ENCODE data around the gene EFCAB11. TPM values are rescaled to one million over a fixed set of nuclear protein-coding genes. Genes with fewer than 3 reads are reported as not detected.

Gene EFCAB11
- total RNA-seq, 3 donors from 2014 or later = 6.4 to 13.6 (median 6.9) TPM

DNA sequence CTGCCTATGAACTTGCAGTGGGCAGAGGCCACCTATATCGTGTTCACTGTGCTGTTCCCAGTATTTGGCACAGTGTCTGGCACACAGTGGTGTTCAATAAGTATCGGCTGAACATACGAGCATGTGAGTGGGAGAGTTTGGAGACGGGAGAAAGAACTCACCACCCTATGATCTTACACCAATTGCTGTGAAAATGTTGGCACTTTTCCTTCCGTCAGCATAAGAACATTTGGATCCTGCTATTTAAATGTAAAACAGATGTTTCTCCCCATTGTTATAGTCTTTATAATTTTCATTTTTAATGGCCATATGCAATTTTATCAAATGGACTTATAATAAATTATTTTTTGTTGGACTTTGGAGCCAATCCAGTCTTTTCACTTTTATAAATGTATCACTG lies 144.4 kb downstream of the EFCAB11 start:
- Histone ChIP-seq H3K9me3 (no peaks in the 10 kb centered on the region), H3K36me3 (no peaks in the 10 kb centered on the region), H3K4me3 (no peak overlapping the region), H3K27ac (no peak overlapping the region), H3K4me1 (no peaks in the 10 kb centered on the region), H3K27me3 (no peaks in the 10 kb centered on the region)
- intact Hi-C loops (cut with DNase I; ENCODE audit: low total_unique reads) = no loop called here
- TF ChIP-seq POLR2A (IDR thresholded peaks at IDR 0.05) (no peak), POLR2AphosphoS5 (IDR thresholded peaks at IDR 0.05) (no peak)
- TF ChIP-seq, protein P1, sequence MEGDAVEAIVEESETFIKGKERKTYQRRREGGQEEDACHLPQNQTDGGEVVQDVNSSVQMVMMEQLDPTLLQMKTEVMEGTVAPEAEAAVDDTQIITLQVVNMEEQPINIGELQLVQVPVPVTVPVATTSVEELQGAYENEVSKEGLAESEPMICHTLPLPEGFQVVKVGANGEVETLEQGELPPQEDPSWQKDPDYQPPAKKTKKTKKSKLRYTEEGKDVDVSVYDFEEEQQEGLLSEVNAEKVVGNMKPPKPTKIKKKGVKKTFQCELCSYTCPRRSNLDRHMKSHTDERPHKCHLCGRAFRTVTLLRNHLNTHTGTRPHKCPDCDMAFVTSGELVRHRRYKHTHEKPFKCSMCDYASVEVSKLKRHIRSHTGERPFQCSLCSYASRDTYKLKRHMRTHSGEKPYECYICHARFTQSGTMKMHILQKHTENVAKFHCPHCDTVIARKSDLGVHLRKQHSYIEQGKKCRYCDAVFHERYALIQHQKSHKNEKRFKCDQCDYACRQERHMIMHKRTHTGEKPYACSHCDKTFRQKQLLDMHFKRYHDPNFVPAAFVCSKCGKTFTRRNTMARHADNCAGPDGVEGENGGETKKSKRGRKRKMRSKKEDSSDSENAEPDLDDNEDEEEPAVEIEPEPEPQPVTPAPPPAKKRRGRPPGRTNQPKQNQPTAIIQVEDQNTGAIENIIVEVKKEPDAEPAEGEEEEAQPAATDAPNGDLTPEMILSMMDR (IDR thresholded peaks at IDR 0.05) = no peak
- DNase-seq (ENCODE audit: low spot score in 2 of 2) = no peak

DNA sequence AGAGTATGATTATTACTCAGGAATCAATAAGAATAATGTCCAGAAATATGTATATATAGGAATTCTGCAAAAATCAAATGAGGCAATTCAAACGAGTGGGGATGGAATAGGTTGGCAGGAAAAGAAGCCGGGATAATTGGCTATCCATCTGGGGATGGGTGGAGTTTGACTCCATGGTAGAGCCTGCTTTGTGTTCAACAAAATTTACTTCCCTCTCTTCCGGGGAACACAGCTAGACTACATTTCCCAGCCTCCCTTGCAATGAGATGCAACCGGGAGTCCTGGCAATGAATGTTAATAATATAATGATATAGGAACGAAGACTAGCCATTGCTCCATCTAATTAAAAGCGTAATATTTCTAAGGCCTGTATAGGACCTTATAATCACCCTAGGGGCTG lies 146.6 kb downstream of the EFCAB11 start:
- H3K27me3 ChIP-seq = no peaks in the 10 kb centered on the region
- H3K36me3 ChIP-seq = no peaks in the 10 kb centered on the region
- DNase-seq (ENCODE audit: low spot score in 2 of 2) = no peak
- H3K9me3 ChIP-seq = no peaks in the 10 kb centered on the region
- intact Hi-C loops (cut with DNase I; ENCODE audit: low total_unique reads) = no loop called here
- H3K4me3 ChIP-seq = no peak overlapping the region
- no peaks in the 10 kb centered on the region for H3K4me1 ChIP-seq
- TF ChIP-seq, protein P1 (IDR thresholded peaks at IDR 0.05) = no peak
- no peak for TF ChIP-seq POLR2AphosphoS5 (IDR thresholded peaks at IDR 0.05)
- TF ChIP-seq POLR2A (IDR thresholded peaks at IDR 0.05) = no peak
- H3K27ac ChIP-seq = no peak overlapping the region

DNA sequence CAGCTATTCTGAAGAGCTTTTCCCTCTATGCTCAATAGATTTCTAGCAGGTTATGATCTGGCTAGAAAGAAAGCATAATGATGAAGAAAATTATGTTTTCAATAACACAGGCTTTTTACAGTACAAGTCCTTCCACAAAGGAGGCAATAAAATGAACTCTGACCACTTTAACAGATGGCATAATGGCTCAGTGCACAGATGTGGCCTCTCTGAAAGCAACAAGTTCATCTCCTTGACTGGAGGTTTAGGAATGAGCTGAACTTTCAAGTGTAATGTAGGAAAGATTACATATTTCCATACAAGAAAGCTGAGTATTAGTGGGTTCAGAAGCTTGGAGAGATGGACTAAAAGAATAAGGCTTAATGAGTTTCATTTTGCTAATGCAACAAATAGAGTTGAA lies 147.4 kb downstream of the EFCAB11 start:
- H3K27ac ChIP-seq = no peak overlapping the region
- no peaks in the 10 kb centered on the region for H3K9me3 ChIP-seq
- no peak for DNase-seq (ENCODE audit: low spot score in 2 of 2)
- H3K27me3 ChIP-seq = no peaks in the 10 kb centered on the region
- H3K36me3 ChIP-seq = no peaks in the 10 kb centered on the region
- TF ChIP-seq, protein P1 (IDR thresholded peaks at IDR 0.05) = no peak
- TF ChIP-seq POLR2AphosphoS5 (IDR thresholded peaks at IDR 0.05) (no peak), POLR2A (IDR thresholded peaks at IDR 0.05) (no peak)
- no peak overlapping the region for H3K4me3 ChIP-seq
- intact Hi-C loops (cut with DNase I; ENCODE audit: low total_unique reads) = no loop called here
- no peaks in the 10 kb centered on the region for H3K4me1 ChIP-seq

DNA sequence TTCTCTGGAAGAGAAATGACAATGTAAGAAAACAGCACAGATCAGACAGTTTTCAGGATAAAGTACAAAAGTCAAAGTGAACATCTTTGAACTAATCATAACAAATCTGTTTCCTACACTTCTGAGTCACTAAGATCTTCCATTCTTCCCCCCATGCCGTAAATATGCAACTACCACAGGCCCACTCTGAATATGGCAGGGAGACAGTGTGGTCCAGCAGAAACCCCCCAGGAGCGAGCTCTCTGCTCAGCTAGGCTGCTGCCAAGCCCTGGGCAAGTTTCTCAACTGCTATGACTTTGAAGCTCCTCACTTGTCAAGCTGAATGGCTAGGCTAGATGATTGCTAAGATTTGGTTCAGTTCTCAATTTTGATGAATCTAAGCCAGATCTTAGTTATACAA lies 148.1 kb downstream of the EFCAB11 start:
- DNase-seq (ENCODE audit: low spot score in 2 of 2) = no peak
- TF ChIP-seq, protein P1 (IDR thresholded peaks at IDR 0.05) = no peak
- TF ChIP-seq POLR2AphosphoS5 (IDR thresholded peaks at IDR 0.05) (no peak), POLR2A (IDR thresholded peaks at IDR 0.05) (no peak)
- H3K27ac ChIP-seq = no peak overlapping the region
- no peak overlapping the region for H3K4me3 ChIP-seq
- H3K4me1 ChIP-seq = no peaks in the 10 kb centered on the region
- intact Hi-C loops (cut with DNase I; ENCODE audit: low total_unique reads) = no loop called here
- H3K9me3 ChIP-seq = no peaks in the 10 kb centered on the region
- no peaks in the 10 kb centered on the region for H3K36me3 ChIP-seq
- no peaks in the 10 kb centered on the region for H3K27me3 ChIP-seq

DNA sequence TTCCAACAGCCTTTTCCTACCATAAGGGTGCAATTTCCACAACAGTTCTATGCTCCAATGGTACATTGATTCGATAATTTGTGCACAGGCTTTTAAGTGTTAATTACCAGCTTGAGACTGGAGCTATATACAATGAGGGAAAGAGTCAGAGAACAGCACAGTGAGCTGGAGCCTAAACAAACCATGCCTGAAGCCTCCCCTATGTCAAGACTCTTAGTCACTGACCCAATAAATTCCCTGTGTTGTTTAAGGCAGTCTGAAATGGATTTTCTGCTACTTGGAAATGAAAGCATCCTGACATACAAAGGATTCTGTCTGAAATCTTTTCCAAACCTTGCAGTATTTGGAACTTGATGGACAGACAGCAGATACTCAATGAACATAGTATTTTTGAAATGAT lies 149.0 kb downstream of the EFCAB11 start:
- Histone ChIP-seq H3K27ac (no peak overlapping the region), H3K4me1 (no peaks in the 10 kb centered on the region), H3K36me3 (no peaks in the 10 kb centered on the region), H3K4me3 (no peak overlapping the region), H3K27me3 (no peaks in the 10 kb centered on the region), H3K9me3 (no peaks in the 10 kb centered on the region)
- TF ChIP-seq POLR2A (IDR thresholded peaks at IDR 0.05) (no peak), POLR2AphosphoS5 (IDR thresholded peaks at IDR 0.05) (no peak)
- TF ChIP-seq, protein P1 (IDR thresholded peaks at IDR 0.05) = no peak
- no peak for DNase-seq (ENCODE audit: low spot score in 2 of 2)
- intact Hi-C loops (cut with DNase I; ENCODE audit: low total_unique reads) = no loop called here

Measured in breast epithelium (tissue), 4 donors.